ENCODE results near the gene IGFBP2. TPM values are rescaled to one million over a fixed set of nuclear protein-coding genes. Genes with fewer than 3 reads are reported as not detected.
"Not testable (repeated sequence)": the region's sequence is repeated elsewhere in the genome, so short reads cannot be mapped to it uniquely, and the experiment has no call there.

Gene IGFBP2
- total RNA-seq, 1 donor from 2014 or later: 208 TPM

DNA sequence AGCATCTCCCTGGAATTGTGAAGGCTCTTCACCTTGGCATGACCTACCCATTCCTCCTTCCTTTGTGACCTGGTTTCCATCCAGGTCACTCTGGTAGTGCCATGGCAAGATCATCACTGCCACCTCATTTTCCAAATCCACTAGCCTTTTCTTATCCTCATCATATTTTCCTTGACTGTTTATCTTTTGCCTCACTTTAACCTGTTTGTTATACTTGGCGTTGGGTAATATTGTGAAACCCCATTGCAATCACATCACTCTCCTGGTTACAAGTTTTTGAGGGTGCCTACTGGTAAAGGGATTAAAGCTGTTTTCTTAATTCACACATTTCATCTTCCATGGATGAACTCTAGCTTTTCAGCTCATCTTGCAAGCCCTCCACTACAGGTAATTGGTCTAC is 39.1 kb upstream of the IGFBP2 start:
- TF ChIP-seq CTCF (IDR thresholded peaks at IDR 0.05; ENCODE audit: partially characterized antibody, unreplicated experiment): no peak
- H3K27me3 Mint-ChIP-seq (ENCODE audit: unreplicated experiment): peaks cover 2% of the 10 kb centered on the region
- DNase-seq: no peak
- H3K4me3 Mint-ChIP-seq (ENCODE audit: unreplicated experiment): no peak overlapping the region
- H3K36me3 Mint-ChIP-seq (ENCODE audit: unreplicated experiment): no peaks in the 10 kb centered on the region
- no peaks in the 10 kb centered on the region for H3K9me3 Mint-ChIP-seq (ENCODE audit: unreplicated experiment)
- peaks cover 7% of the 10 kb centered on the region for H3K4me1 Mint-ChIP-seq (ENCODE audit: low read depth, unreplicated experiment)
- no peak overlapping the region for H3K27ac Mint-ChIP-seq (ENCODE audit: unreplicated experiment)

- no peak overlapping the region for H3K27ac Mint-ChIP-seq (ENCODE audit: unreplicated experiment)
- H3K4me1 Mint-ChIP-seq (ENCODE audit: low read depth, unreplicated experiment): peaks cover 5% of the 10 kb centered on the region
- H3K4me3 Mint-ChIP-seq (ENCODE audit: unreplicated experiment): no peak overlapping the region
- DNase-seq: no peak
- H3K36me3 Mint-ChIP-seq (ENCODE audit: unreplicated experiment): no peaks in the 10 kb centered on the region
- no peak for TF ChIP-seq CTCF (IDR thresholded peaks at IDR 0.05; ENCODE audit: partially characterized antibody, unreplicated experiment)
- peaks cover 6% of the 10 kb centered on the region for H3K27me3 Mint-ChIP-seq (ENCODE audit: unreplicated experiment)
- H3K9me3 Mint-ChIP-seq (ENCODE audit: unreplicated experiment): peaks cover 3% of the 10 kb centered on the region
These were observed 36.8 kb upstream of the IGFBP2 start for GRCh38 chr2:216596236-216596979.

DNA sequence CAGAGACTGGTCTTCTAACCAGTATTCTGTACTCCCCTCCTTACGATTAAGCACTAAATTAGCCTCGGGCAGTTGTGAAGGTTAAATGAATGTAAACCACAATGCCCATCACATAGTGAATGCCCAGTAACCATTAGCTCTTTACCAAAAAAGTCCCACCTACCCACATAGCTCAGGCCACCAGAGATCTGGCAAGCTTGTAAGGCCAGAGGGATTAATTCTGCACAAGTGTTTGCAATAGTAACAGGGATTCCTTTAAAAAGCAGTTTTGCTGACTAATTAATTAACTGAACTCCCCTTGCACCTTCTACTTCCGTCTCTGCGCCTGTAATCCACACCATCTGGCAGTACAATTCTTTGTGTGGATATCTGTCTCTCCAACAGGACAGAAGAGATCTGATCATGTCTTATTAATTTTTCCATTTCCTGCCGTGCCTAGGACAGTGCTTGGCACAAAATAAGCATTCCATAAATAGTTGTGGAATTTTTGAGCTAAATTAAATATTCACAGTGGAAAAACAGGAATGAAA is 36.2 kb upstream of the IGFBP2 start:
- TF ChIP-seq CTCF (IDR thresholded peaks at IDR 0.05; ENCODE audit: partially characterized antibody, unreplicated experiment): no peak
- H3K27ac Mint-ChIP-seq (ENCODE audit: unreplicated experiment): no peak overlapping the region

DNA sequence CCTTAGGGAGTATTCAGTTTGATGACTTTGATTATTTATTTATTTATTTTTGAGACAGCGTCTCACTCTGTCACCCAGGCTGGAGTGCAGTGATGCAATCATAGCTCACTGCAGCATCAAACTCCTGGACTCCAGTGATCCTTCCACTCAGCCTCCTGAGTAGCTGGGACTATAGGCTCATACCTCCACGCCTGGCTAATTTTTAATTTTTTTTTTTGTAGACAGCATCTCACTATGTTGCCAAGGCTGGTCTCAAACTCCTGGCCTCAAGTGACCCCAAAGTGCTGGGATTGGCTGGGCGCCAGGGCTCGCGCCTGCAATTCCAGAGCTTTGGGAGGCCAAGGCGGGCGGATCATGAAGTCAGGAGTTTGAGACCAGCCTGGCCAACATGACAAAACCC is 35.4 kb upstream of the IGFBP2 start:
- not testable (repeated sequence) for H3K4me3 Mint-ChIP-seq (ENCODE audit: unreplicated experiment); H3K27me3 Mint-ChIP-seq (ENCODE audit: unreplicated experiment); H3K36me3 Mint-ChIP-seq (ENCODE audit: unreplicated experiment); H3K27ac Mint-ChIP-seq (ENCODE audit: unreplicated experiment); DNase-seq; H3K9me3 Mint-ChIP-seq (ENCODE audit: unreplicated experiment); H3K4me1 Mint-ChIP-seq (ENCODE audit: low read depth, unreplicated experiment)

More for the DNA sequence above, 36.2 kb upstream of the IGFBP2 start:
- no peaks in the 10 kb centered on the region for H3K36me3 Mint-ChIP-seq (ENCODE audit: unreplicated experiment)
- DNase-seq: no peak
- H3K27me3 Mint-ChIP-seq (ENCODE audit: unreplicated experiment): peaks cover 6% of the 10 kb centered on the region
- H3K4me1 Mint-ChIP-seq (ENCODE audit: low read depth, unreplicated experiment): peaks cover 5% of the 10 kb centered on the region
- no peak overlapping the region for H3K4me3 Mint-ChIP-seq (ENCODE audit: unreplicated experiment)
- H3K9me3 Mint-ChIP-seq (ENCODE audit: unreplicated experiment): peaks cover 3% of the 10 kb centered on the region

DNA sequence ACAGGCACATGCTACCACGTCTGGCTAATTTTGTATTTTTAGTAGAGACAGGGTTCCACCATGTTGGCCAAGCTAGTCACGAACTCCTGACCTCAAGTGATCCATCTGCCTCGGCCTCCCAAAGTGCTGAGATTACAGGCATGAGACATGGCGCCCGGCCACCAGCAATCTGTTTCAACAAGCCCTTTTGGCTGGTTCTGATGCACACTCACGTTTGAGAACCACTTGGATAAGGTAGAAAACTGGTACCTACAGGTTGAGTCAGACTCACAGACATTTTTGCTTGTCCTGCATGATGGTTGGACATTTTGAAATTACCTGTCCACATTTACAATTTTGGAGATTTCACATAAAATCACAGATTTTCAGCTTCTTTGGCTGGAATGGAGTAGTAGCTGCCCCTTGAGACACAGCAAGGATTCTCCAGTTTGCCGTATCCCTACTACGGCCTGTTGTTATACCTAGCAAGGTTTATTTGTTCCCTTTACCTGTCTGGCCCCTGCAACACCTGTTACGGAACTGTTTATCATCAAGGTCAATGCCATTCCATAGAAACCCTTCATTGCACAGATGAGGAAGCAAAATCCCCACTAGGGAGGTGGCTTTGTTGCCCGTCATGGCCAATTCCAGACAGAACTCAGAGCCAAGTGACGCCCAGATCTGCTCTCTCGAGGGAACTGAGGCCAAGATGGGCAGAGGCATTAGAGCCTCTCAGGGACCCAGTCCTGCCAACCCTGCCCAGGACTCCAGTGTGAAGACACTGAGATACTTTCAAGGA is 31.4 kb upstream of the IGFBP2 start:
- no peak for TF ChIP-seq CTCF (IDR thresholded peaks at IDR 0.05; ENCODE audit: partially characterized antibody, unreplicated experiment)
- Mint-ChIP-seq H3K9me3 (ENCODE audit: unreplicated experiment) (peaks cover 4% of the 10 kb centered on the region), H3K27me3 (ENCODE audit: unreplicated experiment) (peaks cover 11% of the 10 kb centered on the region), H3K27ac (ENCODE audit: unreplicated experiment) (peak overlapping the region; percentile 8), H3K36me3 (ENCODE audit: unreplicated experiment) (no peaks in the 10 kb centered on the region), H3K4me1 (ENCODE audit: low read depth, unreplicated experiment) (peaks cover 10% of the 10 kb centered on the region), H3K4me3 (ENCODE audit: unreplicated experiment) (no peak overlapping the region)
- DNase-seq: no peak
